K562 (cell line): ENCODE measurements around the gene HEXD. TPM values are rescaled to one million over a fixed set of nuclear protein-coding genes. Genes with fewer than 3 reads are reported as not detected.

Experiments
- ADNP ChIP-seq: fragments of 200-800 bp; sonication (Bioruptor generic); IDR thresholded peaks from 2 replicates; pipeline ENCODE4 v1.6.1; 2016; ENCODE audit warnings: missing genetic modification characterization, missing compliant biosample characterization
- ARID4B ChIP-seq: sonication (generic); formaldehyde crosslinking; IDR thresholded peaks from 2 replicates; pipeline ENCODE4 v1.8.0; 2022; ENCODE audit warnings: mild to moderate bottlenecking, missing genetic modification reagents
- ELF4 ChIP-seq: fragments of 450-650 bp; formaldehyde crosslinking; IDR thresholded peaks from 2 replicates; pipeline ENCODE4 v1.4.0; 2022; ENCODE audit warnings: missing genetic modification characterization
- ETS1 ChIP-seq: conservative IDR thresholded peaks from 2 replicates; pipeline ENCODE4 v1.6.1; 2011; ENCODE audit warnings: low read depth, mild to moderate bottlenecking, low read length; ENCODE audit not compliant: control insufficient read depth
- GABPB1 ChIP-seq: sonication (generic); formaldehyde crosslinking; IDR thresholded peaks from 2 replicates; pipeline ENCODE4 v1.8.0; 2022; ENCODE audit warnings: mild to moderate bottlenecking, missing genetic modification reagents
- HDAC1 ChIP-seq, 2 experiments: fragments of 450-650 bp; IDR thresholded peaks; 2 replicates each; pipeline ENCODE4 v1.6.1; 2016 to 2017; ENCODE audit warnings: inconsistent platforms in 1 of 2, mild to moderate bottlenecking in 1 of 2, moderate library complexity in 1 of 2
- HNRNPLL ChIP-seq: fragments of 200-400 bp; formaldehyde crosslinking; IDR thresholded peaks from 2 replicates; pipeline ENCODE4 v1.6.1; 2017; ENCODE audit warnings: low read length, low read depth, mild to moderate bottlenecking; ENCODE audit not compliant: poor library complexity, severe bottlenecking
- HOXB6 ChIP-seq: fragments of 250-450 bp; sonication (Bioruptor Pico); IDR thresholded peaks from 2 replicates; pipeline ENCODE4 v1.5.1; 2022; ENCODE audit warnings: mild to moderate bottlenecking, borderline replicate concordance
- MXI1 ChIP-seq: IDR thresholded peaks from 2 replicates; pipeline ENCODE4 v1.6.1; 2011; ENCODE audit warnings: low read depth, mild to moderate bottlenecking, improper control_type of control experiment, low read length
- PTBP1 ChIP-seq: fragments of 200-400 bp; formaldehyde crosslinking; IDR thresholded peaks from 2 replicates; pipeline ENCODE4 v1.6.1; 2017; ENCODE audit warnings: low read depth, low read length
- TAF9B ChIP-seq: fragments of 450-650 bp; IDR thresholded peaks from 2 replicates; pipeline ENCODE4 v1.6.1; 2018; ENCODE audit warnings: mild to moderate bottlenecking; ENCODE audit not compliant: partially characterized antibody
- TBL1XR1 ChIP-seq, 2 experiments: IDR thresholded peaks; 2 replicates each; pipeline ENCODE4 v1.6.1; 2012; ENCODE audit warnings: improper control_type of control experiment in 2 of 2, low read length in 2 of 2, mild to moderate bottlenecking in 1 of 2
- ZBTB7A ChIP-seq: IDR thresholded peaks from 2 replicates; pipeline ENCODE4 v1.6.1; 2011; ENCODE audit warnings: low read depth, mild to moderate bottlenecking, low read length, moderate library complexity, borderline replicate concordance; ENCODE audit not compliant: control insufficient read depth
- polyA plus RNA-seq, 8 experiments: library from polyadenylated mRNA; depleted of rRNA in 4 of 8; stranded (reverse) in 5 of 8; unstranded in 3 of 8; fragments of >200 nt; fragmentation: Nextera tagmentation in 2 of 8; fragmentation: Illumina TruSeq in 1 of 8; extraction: Ambion mirVana in 2 of 8; extraction: Trizol in 1 of 8; gene quantifications; 2 replicates each; pipeline versions ENCODE4 v1.2.1 to v1.2.3, GENCODE V29; 2011 to 2014; ENCODE audit warnings: inconsistent platforms in 1 of 8, missing spikeins in 1 of 8
- total RNA-seq, 7 experiments: library from RNA; depleted of rRNA in 6 of 7; stranded (reverse); fragments of >200 nt in 6 of 7; fragmentation: Illumina TruSeq in 2 of 7; extraction: Trizol in 2 of 7; gene quantifications; 2 replicates each; pipeline versions ENCODE4 v1.2.1 to v1.2.3, GENCODE V29; 2011 to 2021; ENCODE audit warnings: low replicate concordance in 1 of 7
- TF ChIP-seq, protein P1 (sequence below), 3 experiments: IDR thresholded peaks in 2 of 3; conservative IDR thresholded peaks in 1 of 3; 2 replicates each; pipeline ENCODE4 v1.5.1; 2011 to 2012; ENCODE audit warnings: low read length in 3 of 3, mild to moderate bottlenecking in 3 of 3, control low read depth in 2 of 3, improper control_type of control experiment in 1 of 3, inconsistent platforms in 1 of 3, low read depth in 1 of 3, mixed read lengths in 1 of 3, moderate library complexity in 1 of 3; ENCODE audit not compliant: insufficient read depth in 2 of 3
- TF ChIP-seq, protein P2 (sequence below), 3 experiments: fragments of 200-800 bp in 1 of 3; fragments of 250-450 bp in 1 of 3; fragments of 450-650 bp in 1 of 3; sonication (Bioruptor Pico) in 1 of 3; sonication (Bioruptor generic) in 1 of 3; formaldehyde crosslinking in 1 of 3; IDR thresholded peaks; 2 replicates each; pipeline versions ENCODE4 v1.6.1 to v1.8.0; 2016 to 2022; ENCODE audit warnings: mild to moderate bottlenecking in 2 of 3, missing genetic modification characterization in 2 of 3, missing compliant biosample characterization in 1 of 3, moderate library complexity in 1 of 3

The HEXD gene
- total and polyA plus RNA-seq, 9 of the 15 experiments (the other 6 are each of a cell fraction or from before 2014, with no cell fraction given) = 1.0 to 25.3 (median 10.0) TPM

DNA sequence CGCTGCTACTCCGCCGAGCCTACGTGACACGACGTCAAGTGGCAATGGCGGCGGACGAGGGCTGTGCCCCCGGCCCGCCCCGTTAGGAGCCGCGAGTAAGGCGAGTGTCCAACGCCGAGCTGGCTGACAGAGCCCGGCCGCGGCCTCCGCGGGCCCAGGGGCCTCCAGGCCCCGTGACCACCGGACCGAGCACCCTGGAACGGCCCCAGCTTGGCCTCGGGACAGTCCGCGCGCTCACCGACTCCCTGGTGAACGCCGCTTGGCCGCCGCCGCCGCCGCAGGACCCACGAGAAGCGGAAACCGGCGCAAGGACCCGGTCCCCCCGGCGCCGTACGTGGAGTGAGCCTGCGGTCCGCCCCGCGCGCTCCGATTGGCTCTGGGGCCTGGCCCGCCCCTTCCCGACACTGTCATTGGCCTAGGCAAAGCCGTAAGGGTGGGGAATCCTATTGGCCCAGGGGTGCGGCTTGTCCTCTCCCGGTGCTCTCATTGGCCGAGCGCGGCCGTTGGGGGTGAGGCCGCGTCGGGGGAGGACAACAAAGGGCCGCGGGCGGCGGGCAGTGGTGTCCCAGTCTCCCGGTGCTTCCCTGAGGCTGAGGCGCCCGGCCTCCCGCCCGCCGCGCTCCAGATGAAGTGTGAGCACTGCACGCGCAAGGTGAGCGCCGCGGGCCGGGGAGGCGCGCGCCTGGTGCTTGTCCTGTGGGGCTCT lies 40.2 kb downstream of the HEXD start, which contains the start of gene NARF (continued):
- no peak for TF ChIP-seq PTBP1
- TF ChIP-seq GABPB1 (CRISPR knock-in tag) = peak; percentile 87
- peak in 1 of 2 experiments; percentile 36; a peak in 2 of 4 replicates for TF ChIP-seq HDAC1 (IDR thresholded peaks at IDR 0.05)
- 0 out of 4 replicates have a peak, but pooled peaks of 1 of the 2 experiments have one; percentile 3 for TF ChIP-seq TBL1XR1 (IDR thresholded peaks at IDR 0.05; ENCODE audit: low read length in 2 of 2)
- TF ChIP-seq HNRNPLL = peak; percentile 92
- TF ChIP-seq, protein P1, sequence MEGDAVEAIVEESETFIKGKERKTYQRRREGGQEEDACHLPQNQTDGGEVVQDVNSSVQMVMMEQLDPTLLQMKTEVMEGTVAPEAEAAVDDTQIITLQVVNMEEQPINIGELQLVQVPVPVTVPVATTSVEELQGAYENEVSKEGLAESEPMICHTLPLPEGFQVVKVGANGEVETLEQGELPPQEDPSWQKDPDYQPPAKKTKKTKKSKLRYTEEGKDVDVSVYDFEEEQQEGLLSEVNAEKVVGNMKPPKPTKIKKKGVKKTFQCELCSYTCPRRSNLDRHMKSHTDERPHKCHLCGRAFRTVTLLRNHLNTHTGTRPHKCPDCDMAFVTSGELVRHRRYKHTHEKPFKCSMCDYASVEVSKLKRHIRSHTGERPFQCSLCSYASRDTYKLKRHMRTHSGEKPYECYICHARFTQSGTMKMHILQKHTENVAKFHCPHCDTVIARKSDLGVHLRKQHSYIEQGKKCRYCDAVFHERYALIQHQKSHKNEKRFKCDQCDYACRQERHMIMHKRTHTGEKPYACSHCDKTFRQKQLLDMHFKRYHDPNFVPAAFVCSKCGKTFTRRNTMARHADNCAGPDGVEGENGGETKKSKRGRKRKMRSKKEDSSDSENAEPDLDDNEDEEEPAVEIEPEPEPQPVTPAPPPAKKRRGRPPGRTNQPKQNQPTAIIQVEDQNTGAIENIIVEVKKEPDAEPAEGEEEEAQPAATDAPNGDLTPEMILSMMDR (IDR thresholded peaks at IDR 0.05 in 2 of 3, conservative IDR thresholded peaks at IDR 0.05 in 1 of 3; ENCODE audit: insufficient read depth in 2 of 3, low read depth in 1 of 3, low read length in 3 of 3) = no peak
- TF ChIP-seq ADNP (tag) = no peak
- TF ChIP-seq, protein P2, sequence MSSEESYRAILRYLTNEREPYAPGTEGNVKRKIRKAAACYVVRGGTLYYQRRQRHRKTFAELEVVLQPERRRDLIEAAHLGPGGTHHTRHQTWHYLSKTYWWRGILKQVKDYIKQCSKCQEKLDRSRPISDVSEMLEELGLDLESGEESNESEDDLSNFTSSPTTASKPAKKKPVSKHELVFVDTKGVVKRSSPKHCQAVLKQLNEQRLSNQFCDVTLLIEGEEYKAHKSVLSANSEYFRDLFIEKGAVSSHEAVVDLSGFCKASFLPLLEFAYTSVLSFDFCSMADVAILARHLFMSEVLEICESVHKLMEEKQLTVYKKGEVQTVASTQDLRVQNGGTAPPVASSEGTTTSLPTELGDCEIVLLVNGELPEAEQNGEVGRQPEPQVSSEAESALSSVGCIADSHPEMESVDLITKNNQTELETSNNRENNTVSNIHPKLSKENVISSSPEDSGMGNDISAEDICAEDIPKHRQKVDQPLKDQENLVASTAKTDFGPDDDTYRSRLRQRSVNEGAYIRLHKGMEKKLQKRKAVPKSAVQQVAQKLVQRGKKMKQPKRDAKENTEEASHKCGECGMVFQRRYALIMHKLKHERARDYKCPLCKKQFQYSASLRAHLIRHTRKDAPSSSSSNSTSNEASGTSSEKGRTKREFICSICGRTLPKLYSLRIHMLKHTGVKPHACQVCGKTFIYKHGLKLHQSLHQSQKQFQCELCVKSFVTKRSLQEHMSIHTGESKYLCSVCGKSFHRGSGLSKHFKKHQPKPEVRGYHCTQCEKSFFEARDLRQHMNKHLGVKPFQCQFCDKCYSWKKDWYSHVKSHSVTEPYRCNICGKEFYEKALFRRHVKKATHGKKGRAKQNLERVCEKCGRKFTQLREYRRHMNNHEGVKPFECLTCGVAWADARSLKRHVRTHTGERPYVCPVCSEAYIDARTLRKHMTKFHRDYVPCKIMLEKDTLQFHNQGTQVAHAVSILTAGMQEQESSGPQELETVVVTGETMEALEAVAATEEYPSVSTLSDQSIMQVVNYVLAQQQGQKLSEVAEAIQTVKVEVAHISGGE (CRISPR knock-in tag; IDR thresholded peaks at IDR 0.05) = peak in 1 of 3 experiments; percentile 88; a peak in 2 of 6 replicates
- no peak for TF ChIP-seq ELF4 (CRISPR knock-in tag)
- TF ChIP-seq HOXB6 (CRISPR knock-in tag) = no peak
- TF ChIP-seq ARID4B (CRISPR knock-in tag) = peak; percentile 2
- TF ChIP-seq MXI1 = no peak; the same call in 1 of the 2 replicates
- TF ChIP-seq ZBTB7A = peak; percentile 62; the same call in 1 of the 2 replicates
- peak; percentile 80 for TF ChIP-seq ETS1
- peak; percentile 78 for TF ChIP-seq TAF9B
